ENCODE data around the gene LRRC71.

GRCh38 chr1:156931974-156932710 is 11.7 kb downstream of the LRRC71 start:
- TF ChIP-seq CTCF (IDR thresholded peaks at IDR 0.05; ENCODE audit: low read depth, low read length) (no peak), EZH2phosphoT487 (IDR thresholded peaks at IDR 0.05; ENCODE audit: low read depth) (no peak)
